ENCODE measurements around the gene TGFBR3.

TGFBR3 gene

GRCh38 chr1:91742848-91743292 is 143.1 kb downstream of the TGFBR3 start:
- TF ChIP-seq CTCF (IDR thresholded peaks at IDR 0.05; ENCODE audit: insufficient read depth, low read depth, low read length, missing control alignments): no peak
- H3K4me3 ChIP-seq (ENCODE audit: low read depth, low read length): no peak overlapping the region
- DNase-seq (ENCODE audit: low read depth): no peak

DNA sequence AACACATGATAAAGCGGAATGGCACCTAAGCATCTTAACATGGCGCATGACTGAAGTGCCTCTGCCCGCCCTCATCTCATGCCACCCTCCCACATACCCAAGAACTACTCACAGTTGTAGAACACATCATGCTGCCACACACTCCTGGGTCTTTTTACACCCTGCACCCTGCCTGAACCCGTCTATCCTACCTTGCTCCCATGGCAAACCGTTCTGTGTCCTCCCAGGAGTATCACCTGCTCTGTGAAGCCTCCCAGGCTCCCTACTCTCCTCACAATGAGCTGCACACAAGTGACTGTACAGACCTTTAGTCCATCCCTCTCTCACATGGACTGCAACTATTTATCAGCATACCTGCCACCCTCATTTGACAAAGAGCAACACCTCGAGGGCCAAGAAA is 144.0 kb downstream of the TGFBR3 start:
- TF ChIP-seq CTCF (IDR thresholded peaks at IDR 0.05; ENCODE audit: insufficient read depth, low read depth, low read length, missing control alignments): no peak
- DNase-seq (ENCODE audit: low read depth): no peak
- H3K4me3 ChIP-seq (ENCODE audit: low read depth, low read length): no peak overlapping the region

DNA sequence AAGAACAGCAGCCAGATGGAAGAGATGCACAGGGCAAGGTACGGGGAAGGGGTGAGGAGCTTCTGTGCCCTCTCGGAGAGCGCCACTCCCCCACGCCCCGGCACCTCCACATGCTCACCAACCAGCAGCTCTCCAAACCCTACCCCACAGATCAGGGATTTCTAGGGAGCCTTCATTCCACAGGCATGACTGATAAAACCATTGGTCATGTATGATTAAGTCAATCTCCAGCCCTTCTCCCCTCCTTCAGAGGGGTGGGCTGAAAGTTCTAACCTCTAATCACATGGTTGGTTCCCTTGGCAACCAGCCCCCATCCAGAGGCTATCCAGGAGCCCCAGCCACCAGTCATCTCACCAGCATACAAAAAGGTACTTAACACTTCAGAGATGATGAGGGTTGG is 144.7 kb downstream of the TGFBR3 start:
- no peak overlapping the region for H3K4me3 ChIP-seq (ENCODE audit: low read depth, low read length)
- no peak for DNase-seq (ENCODE audit: low read depth)
- no peak for TF ChIP-seq CTCF (IDR thresholded peaks at IDR 0.05; ENCODE audit: insufficient read depth, low read depth, low read length, missing control alignments)

- no peak for DNase-seq (ENCODE audit: low read depth)
- H3K4me3 ChIP-seq (ENCODE audit: low read depth, low read length): no peak overlapping the region
- no peak for TF ChIP-seq CTCF (IDR thresholded peaks at IDR 0.05; ENCODE audit: insufficient read depth, low read depth, low read length, missing control alignments)
Observed at GRCh38 chr1:91737650-91738049, 148.3 kb downstream of the TGFBR3 start.

GRCh38 chr1:91736715-91737615 is 149.0 kb downstream of the TGFBR3 start:
- no peak overlapping the region for H3K4me3 ChIP-seq (ENCODE audit: low read depth, low read length)
- DNase-seq (ENCODE audit: low read depth): no peak
- no peak for TF ChIP-seq CTCF (IDR thresholded peaks at IDR 0.05; ENCODE audit: insufficient read depth, low read depth, low read length, missing control alignments)

DNA sequence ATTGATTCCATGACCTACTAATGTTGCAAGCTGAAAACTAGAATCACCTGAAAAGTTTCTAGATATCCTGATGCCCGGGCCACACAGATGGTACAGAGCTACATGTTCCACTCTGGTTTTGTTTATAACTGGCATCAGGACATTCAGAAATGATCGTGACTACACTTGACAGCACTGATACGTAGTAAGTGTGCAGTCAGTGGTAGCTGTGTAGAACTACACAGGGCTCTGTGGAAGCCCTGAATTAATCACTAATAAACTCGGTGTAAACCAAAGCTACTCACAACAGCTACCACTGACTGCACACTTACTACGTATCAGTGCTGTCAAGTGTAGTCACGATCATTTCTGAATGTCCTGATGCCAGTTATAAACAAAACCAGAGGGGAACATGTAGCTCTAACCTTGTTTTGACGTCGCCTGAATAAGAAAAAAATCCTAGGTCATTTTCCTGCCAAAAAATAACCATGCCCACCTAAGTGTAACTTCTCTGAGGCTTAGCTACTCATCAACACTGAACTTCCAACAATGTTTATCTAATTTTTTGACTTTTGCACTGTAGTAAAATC is 149.7 kb downstream of the TGFBR3 start:
- no peak for TF ChIP-seq CTCF (IDR thresholded peaks at IDR 0.05; ENCODE audit: insufficient read depth, low read depth, low read length, missing control alignments)
- DNase-seq (ENCODE audit: low read depth): no peak
- H3K4me3 ChIP-seq (ENCODE audit: low read depth, low read length): no peak overlapping the region
